ENCODE measurements around the gene MAML2.

- TF ChIP-seq CTCF (IDR thresholded peaks at IDR 0.05; ENCODE audit: low read length): no peak
- no peak for TF ChIP-seq EZH2phosphoT487 (IDR thresholded peaks at IDR 0.05; ENCODE audit: low read length)
- TF ChIP-seq EZH2 (optimal IDR thresholded peaks at IDR 0.05; ENCODE audit: low read depth, low read length): no peak
Observed at GRCh38 chr11:96161307-96162089, 181.5 kb downstream of the MAML2 start.

Measured in MM.1S (cell line).